ENCODE measurements around the gene HOXD3.

HOXD3 gene

GRCh38 chr2:176155356-176156044 lies 1.6 kb upstream of the HOXD3 start:
- TF ChIP-seq CTCF (conservative IDR thresholded peaks at IDR 0.05; ENCODE audit: low read depth): no peak
- no peak for DNase-seq (ENCODE audit: low spot score)
- CTCF ChIA-PET: interaction anchor here (0.6 to 2.2 kb wide), 2 partner anchors 15 to 276 kb away, joined by 3 to 7 read pairs; no protein-coding TSS in a partner anchor
- H3K27ac ChIP-seq: no peak overlapping the region
- POLR2A ChIA-PET (ENCODE audit: low non-redundant PET): no interaction called here

- ChIA-PET CTCF (interaction anchor here (2.2 kb wide), 1 partner anchor 16 kb away, joined by 7 read pairs; no protein-coding TSS in a partner anchor), POLR2A (ENCODE audit: low non-redundant PET) (no interaction called here)
- DNase-seq (ENCODE audit: low spot score): no peak
- H3K27ac ChIP-seq: no peak overlapping the region
- TF ChIP-seq CTCF (conservative IDR thresholded peaks at IDR 0.05; ENCODE audit: low read depth): no peak
Measured at GRCh38 chr2:176156301-176156806, 753 bp upstream of the HOXD3 start.

GRCh38 chr2:176157499-176158185 lies 535 bp downstream of the HOXD3 start:
- POLR2A ChIA-PET (ENCODE audit: low non-redundant PET): interaction anchor here (0.7 kb wide), 1 partner anchor 12 kb away, joined by 8 read pairs; no protein-coding TSS in a partner anchor
- H3K27ac ChIP-seq: no peak overlapping the region
- DNase-seq (ENCODE audit: low spot score): no peak
- CTCF ChIA-PET: interaction anchor here (0.7 to 1.2 kb wide), 2 partner anchors 17 to 47 kb away, joined by 3 to 6 read pairs; no protein-coding TSS in a partner anchor
- TF ChIP-seq CTCF (conservative IDR thresholded peaks at IDR 0.05; ENCODE audit: low read depth): no peak

- POLR2A ChIA-PET (ENCODE audit: low non-redundant PET): interaction anchor here (0.7 kb wide), 1 partner anchor 11 kb away, joined by 8 read pairs; no protein-coding TSS in a partner anchor
- no peak overlapping the region for H3K27ac ChIP-seq
- no peak for DNase-seq (ENCODE audit: low spot score)
- no peak for TF ChIP-seq CTCF (conservative IDR thresholded peaks at IDR 0.05; ENCODE audit: low read depth)
- CTCF ChIA-PET: interaction anchor here (0.7 to 1.2 kb wide), 2 partner anchors 17 to 47 kb away, joined by 3 to 6 read pairs; no protein-coding TSS in a partner anchor
Measured at GRCh38 chr2:176158186-176158591, 1.1 kb downstream of the HOXD3 start.

- H3K27ac ChIP-seq: no peak overlapping the region
- no peak for TF ChIP-seq CTCF (conservative IDR thresholded peaks at IDR 0.05; ENCODE audit: low read depth)
- CTCF ChIA-PET: interaction anchor here (1.2 kb wide), 1 partner anchor 18 kb away, joined by 3 read pairs; no protein-coding TSS in a partner anchor
- POLR2A ChIA-PET (ENCODE audit: low non-redundant PET): no interaction called here
- no peak for DNase-seq (ENCODE audit: low spot score)
Measured at GRCh38 chr2:176158855-176159662, 2.0 kb downstream of the HOXD3 start.

Measured in RWPE1 (cell line).